HG03571 (cell line): ENCODE results near the gene EHF.

Experiments
- ATAC-seq: cut with Tn5 transposase; IDR thresholded peaks from one replicate; pipeline ENCODE4 v1.9.1; 2021; ENCODE audit not compliant: unreplicated experiment

Gene EHF

DNA sequence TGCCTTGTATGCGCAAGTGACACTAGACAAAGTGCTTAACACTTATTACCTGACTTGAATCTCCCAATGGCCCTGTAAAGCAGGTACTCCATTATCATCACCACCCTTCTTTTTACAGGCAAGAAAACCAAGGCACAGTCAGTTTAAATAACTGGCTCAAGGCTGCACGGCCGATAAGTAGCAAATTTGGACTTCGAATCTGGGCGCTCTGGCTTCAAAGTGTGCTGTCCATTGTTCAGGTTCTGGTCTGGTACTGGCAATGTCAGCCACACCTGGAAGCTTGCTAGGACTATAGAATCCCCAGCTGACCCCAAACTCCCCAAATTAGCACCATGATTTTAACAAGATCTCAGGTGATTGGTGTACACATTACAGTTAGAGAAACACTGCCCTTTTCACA, 19.3 kb upstream of the EHF start:
- ATAC-seq, result no peak

DNA sequence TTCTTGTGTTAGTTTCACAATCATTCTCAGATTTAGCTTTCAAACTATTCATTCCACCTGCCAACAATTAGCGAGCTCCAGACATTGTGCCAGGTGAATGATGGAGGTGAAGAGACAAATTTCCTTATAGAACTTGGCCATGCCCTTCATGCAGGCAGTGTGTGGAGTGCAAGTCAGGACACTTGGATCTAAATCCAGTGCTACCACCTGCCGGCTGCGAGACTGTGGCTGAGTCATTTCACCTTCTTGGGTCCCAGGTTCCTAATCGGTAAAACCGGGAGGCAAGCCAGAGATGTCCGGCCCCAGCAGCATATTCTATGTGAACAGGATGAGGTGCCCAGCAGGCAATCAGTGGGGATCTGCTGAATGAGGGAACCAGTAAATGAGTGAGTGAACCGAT, 18.6 kb upstream of the EHF start:
- no peak for ATAC-seq

DNA sequence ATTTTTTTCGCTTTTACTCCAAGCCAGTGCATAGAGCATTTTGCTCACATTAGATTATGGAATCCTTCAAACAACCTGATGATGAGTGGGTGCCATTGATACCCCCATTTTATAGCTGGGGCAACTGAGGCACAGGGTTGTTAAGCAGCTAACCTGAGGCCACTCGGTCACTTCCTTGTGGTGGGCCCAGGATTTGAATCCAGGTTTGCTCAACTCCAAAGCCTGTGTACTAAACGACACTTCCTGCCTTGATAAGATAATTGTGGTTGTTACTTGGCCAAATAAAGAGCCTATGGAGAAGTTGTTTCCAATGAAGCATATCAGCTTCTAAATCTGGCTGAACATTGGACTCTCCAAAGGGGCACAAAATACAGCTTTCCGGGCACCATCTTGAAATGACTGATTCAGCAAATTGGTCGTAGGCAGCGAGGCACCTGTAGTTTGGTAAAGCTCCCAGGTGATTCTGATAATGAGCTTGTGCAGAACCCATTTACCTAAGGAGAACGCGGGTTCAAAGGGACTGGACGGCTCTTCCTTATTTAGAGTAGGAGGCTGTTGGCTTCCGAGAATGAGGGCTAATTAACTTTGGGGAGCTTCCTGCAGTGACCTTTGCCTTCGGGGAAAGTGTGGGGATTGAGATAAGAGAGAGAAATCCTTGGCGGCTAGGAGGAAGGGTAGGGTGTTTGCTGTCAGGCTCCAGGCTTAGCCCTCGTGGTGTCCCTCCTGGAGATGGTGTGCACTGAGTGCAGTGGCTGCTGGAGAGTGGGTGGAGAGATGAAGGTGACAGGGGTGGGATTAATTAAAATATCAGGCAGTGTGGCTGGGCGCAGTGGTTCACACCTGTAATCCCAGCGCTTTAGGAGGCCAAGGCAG, 17.5 kb upstream of the EHF start:
- no peak for ATAC-seq

DNA sequence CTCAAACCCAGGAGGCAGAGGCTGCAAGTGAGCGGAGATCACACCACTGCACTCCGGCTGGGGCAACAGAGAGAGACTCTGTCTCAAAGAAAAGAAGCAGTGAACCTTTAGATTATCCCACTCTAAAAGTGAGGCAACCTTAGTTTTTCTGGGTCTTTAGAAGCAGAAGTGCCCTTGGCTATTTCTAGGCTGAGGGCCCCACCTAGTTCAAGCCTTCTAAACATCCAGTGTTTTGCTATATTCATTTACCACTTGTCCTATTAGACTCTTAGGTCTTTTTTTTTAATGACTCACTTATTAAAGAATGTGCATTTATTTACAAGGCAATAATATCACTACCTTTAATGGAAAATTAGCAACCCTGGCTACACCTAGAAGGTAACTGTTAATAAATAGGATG, 16.7 kb upstream of the EHF start:
- no peak for ATAC-seq

DNA sequence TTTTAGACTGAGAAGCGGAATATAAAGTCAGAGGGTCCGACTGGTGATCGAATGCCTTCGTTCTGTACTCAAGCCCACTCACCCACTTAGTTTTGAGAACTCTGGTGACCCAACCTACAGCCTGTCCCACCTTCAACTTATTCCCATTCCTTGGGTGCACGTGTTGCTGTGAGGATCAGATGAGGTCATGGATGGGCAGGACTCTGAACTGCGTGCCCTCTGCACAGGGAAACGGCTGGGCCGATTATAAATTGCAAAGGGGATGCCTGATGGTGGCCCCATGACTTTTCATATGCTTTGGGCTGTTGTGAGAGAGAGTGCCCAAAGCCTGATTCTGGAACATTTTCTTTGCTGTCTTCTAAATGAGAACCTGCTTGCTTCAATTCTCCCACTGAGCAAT, 16.0 kb upstream of the EHF start:
- ATAC-seq, result no peak

DNA sequence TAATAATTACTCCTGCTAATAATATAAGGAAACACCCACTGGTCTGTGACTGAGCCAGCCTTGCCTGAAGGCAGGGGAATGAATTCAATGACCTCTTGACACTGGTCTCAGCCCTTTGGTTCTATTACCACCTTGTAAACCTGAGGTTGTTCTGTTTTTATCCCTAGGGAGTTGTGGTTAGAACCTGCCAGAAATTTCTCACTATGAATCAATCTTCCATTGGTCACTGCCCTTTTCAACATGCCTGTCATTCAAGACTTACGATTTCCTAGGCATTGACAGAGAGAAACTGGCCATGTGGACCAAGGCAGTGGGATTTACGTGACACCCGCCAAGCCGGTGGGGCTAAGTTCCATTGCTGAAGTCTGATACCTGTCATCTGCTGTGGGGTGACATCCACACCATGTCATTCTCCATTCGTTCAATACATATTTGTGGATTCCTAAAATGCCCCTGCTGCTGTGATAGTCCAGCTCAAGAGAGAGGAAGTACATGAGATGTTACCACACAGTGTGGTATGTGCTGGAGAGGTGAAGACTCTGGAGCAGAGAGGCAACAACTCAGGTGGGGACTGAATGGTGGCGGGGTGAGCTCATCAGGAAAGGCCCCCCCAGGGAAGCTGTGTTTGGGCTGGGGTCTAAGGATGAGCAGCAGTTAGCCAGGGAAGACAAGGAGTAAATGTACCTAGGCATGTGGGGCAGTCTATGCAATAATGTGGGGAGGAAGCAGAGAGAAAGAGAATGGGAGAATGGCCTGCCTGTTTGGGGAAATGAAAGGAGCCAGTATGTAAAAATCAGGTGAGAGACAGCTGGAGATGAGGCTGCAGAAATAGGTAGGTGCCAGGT, 15.2 kb upstream of the EHF start:
- ATAC-seq, result no peak

DNA sequence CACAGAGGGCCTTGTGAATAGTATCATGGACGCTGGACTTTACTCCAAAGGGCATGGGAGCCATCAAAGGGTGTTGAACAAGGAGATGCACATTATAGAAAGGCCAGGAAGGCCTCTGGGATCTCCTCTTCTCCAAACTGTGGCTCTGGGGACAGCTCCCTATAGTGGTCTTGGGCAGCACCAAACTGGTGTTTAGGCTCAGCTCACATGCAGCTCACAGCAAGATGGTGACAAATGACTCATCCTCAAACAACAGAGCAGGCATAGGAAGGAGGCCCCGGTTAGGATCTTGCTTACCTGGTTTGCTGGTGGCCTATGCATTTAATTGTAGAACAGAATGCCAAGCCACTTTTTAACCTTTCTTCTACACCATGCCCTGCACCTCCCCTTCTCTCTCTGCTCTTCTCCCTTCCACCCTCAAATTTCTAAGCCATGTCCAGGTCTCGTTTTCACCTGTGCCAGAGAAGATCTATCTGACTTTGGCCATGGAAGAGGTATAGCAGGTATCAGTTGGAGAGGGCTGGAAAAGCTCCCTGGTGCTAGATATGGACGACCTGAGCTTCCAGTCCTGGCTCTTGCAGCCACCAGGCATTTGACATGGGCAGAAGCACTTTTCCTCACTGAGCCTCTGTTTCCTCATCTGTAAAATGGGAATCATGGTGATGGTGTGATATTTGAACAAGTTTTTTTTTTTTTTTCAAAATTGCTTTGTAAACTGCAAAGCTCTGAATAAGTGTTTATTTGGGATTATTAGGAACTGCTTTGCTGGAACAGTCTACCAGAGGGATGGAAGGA, 14.4 kb upstream of the EHF start:
- no peak for ATAC-seq

DNA sequence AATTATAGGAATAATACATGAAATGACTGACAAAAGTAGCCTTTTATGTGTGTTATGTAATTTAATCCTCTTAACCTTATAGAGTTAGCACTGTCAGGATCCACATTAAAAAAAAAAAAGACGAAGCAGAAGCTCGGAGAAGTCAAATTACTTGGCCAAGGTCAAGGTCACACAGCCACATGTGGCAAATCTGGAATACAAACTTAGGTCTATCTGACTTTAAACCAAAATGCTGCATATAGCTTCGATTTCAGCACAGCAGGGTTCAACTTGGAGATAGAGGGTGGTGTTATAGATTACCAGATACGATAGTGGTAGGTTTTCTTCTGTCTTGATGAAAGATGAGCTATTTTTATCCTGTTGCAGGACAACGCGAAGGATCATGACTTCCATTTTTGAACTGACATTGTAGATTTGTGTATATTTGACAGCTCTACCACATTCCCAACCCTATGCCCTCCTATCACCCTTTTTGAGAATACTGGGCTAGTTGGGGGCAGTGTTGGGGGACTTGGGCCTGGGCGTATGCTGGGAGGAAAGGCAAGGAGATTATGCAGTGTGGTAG, 11.6 kb upstream of the EHF start:
- no peak for ATAC-seq

DNA sequence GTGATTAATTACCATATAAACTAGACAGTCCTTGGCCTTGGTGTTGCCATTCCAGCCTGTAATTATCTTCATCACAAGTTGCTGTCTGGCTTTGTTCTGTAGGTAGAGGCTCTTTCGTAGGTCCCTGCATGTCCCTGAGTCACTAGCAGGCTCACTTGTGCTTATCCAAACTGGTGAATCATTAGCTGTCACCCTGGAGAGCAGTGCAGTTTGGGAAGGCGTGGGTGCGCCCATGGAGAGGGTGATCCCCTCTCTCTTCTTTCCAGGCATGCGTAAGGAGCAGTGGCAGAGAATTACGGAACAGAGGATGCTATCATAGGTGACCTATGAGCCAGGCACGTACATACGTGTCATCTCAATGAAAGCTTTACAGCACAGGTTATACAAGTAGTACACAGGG, 11.0 kb upstream of the EHF start:
- ATAC-seq, result no peak

DNA sequence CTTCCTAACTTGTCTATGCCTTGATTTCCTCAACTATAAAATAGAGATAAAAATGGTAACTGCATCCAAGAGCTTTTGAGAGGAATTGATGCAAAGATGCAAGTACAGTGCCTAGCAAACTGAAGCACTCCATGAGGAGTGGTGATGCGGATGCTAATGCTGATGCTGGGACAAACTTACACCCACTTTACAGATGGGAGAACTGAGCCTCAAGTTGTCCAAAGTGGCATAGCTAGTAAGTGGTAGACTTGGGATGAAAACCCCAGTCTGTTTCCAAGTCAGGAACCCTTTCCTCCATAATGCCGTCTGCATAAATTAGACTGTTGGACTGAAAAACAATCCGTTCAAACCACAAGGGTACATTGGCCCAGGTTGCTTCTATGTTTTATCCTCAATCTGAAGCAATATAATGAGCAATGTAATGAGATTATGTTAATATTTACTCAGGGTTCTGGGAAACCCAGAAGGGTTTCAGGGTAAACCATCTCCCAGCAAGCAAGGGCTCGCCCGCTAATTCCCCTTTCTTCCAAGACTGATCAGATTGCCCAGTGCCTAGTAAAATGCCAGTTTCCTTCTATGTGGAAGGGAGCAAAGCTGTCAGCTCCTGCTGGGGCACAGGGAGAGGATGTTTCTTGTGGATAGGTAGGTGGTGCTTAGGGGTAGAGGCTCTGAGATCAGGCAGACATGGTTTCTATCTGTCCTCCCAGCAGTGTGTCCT, 10.4 kb upstream of the EHF start:
- ATAC-seq, result no peak

DNA sequence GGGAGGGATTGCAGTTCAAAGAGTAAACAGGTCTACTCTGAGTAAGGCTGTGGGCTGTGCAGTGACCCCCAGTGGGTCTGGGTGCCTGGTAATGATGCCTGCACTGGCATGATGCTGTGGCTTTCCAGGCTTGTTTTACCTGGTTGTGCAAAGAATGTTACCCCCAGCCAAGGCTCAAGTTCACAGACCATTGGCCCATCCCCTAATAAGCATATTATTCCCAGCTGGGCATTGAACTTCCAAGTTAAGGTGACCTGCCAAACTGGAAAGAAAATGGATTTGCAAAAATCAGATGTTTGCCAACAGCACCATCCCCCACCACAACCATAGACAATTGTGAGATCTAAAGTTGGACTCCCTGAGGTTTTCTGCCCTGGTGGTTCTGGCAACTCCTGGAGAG, 7.9 kb upstream of the EHF start:
- ATAC-seq, result no peak

DNA sequence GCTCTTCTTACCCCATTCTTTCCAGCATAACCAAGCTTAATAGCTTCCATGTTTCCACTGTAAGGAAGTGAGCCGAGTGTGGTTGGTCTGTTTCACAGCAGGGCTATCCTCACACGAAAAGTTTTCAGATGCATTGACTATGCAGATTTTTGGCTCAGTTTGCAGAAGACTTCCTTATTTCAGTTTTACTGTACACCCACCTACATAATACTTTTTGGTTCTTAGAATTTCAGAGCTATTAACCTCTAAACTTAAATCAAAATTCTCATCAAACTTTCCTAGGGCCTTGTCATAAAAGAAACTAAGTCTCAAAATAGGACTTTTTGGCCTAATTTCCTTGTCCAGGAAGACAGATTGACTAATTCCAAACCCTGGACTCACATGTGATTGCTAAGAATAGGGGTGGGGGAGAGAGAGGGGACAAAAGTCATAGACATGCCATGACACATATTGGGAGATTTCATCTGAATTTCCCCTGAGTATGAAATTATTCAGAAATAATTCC, 7.3 kb upstream of the EHF start:
- ATAC-seq, result peak; percentile 81

DNA sequence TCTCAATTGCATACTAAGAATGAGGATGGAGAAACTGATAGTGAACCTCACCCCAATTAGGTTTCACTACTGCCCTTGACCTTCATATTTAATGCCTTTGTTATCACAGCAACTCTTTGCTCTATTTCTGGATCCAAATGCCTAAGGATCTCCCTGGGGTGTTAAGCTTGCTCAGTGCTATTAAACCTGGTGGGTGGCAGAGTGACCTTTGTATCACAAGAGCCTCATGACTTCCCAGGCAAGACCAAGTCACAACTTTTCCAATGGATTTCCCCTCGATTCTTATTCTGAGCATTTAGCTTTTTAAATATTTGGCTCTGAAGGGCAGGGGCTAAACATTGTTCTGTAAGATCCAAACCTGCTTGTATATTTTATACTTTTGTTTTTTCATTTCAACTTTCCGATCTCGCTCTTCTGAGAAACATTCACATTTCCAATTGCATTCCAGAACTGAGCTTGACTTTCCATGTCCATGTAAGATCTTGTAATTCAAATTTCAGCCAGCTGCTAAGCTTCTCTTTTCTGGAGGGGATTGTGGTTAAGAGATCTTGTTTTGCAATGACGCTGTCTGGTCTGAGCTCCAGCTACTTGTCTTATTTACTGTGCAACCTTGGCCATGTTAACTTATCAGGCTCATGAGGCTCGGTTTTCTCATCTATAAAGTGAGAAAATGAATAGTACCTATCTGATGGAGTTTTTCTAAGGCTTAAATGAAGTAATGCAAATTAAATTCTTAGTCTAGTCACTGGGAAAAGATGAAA, 6.4 kb upstream of the EHF start:
- ATAC-seq, result no peak

DNA sequence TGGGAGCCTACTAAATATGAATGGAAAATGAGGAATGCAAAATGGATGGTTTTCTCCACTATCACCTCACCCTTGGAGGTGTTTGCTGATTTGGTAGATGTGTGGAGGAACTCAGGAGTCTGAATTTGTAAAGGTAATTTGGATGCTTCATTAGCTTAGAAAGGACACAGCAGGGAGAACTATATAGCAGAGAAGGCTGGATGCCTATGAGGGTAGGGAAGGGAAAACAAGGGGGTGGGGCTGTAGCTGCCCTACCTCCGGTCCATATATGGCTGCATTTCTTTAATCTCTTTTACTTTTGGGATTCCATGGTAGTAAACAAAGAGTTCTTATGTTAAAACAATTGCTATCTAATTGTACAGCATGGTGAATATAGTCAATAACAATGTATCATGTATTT, 4.8 kb upstream of the EHF start:
- no peak for ATAC-seq

DNA sequence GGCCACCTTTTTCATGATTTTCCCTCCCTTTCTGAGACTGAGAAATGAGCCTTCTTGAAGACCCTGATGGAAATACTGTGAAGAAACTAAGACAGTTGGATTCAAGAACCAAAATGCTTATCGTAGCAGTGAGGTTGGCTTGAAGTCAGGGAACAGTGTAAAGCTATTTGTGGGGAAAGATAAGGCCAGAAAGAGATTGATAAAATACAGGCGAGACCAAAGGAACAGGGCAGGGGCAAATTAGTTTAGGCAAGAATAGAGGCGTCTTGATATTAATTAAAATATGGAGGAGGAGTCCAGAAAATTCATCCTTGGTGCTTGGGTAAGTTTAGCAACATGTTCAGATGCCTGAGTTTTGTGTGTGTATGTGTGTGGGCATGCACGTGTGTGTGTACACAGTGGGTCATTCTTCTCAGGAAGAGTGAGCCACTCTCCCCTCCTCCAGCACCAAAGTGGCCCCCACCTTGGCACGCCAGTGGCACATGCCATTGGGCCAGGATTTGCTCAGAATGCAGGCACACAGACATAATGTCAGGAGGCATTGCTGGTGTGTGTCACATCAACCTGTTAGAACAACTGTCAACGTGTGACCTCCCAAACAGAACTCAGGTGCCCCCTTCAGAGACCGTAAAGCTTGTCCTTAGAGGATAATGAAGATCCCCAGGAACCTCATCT, 3.9 kb upstream of the EHF start:
- no peak for ATAC-seq

DNA sequence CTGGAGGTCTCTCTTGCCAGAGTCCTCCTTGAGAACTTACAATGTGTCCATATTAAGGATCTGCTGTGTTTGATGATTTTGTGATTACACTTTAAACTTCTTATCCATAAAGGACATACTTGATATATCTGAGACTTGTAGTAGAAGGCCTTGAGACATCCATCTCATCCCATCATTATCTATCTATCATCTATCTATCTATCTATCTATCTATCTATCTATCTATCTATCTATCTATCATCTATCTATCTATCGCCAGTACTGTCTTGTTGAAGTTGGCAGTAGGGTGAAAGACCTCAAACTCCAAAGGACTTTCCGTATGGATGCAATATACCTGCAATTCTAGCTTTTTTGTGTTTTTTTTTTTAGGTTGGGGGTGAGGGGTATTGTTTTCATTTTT, 2.5 kb upstream of the EHF start:
- no peak for ATAC-seq

DNA sequence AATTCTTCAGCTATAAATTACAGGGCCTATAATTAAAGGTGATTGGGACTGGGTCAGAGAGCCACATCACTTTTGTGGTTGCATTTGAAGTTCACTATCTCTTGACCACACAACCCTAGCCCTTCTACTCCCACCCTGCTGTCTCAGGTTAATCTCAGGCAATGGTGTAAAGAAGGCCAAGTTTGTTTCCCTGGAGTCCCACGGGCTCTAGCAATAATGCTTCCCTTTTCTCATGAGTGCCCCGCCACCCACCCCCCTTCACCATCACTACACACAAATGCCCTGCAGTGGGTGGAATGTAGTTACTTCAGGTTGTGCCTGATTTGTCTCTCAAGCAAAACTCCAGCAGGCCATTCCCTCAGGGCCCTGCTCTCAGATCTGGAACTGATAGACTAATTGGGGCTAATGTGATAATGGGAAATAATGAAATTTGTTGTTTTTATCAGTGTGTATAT, 1.8 kb upstream of the EHF start:
- ATAC-seq, result no peak

DNA sequence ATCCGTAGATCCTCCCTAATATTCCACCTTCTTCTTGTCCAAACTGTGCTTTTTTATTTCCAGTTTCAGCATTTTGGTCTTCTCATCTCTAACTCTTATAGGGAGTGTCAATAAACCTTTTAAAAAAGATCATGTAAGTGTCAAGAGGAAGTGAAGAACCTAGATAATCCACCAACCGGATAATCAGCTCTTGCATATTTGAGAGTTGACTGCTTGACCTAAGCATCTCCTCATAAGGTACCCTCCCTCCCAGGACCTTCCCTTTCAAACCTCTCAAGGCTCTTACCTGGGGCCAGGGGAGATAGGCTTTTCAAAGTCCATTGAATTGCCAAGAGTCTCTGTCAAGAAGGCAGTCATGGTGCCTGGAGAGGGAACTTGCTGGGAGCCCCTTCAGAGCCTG, 691 bp upstream of the EHF start:
- ATAC-seq, result no peak

DNA sequence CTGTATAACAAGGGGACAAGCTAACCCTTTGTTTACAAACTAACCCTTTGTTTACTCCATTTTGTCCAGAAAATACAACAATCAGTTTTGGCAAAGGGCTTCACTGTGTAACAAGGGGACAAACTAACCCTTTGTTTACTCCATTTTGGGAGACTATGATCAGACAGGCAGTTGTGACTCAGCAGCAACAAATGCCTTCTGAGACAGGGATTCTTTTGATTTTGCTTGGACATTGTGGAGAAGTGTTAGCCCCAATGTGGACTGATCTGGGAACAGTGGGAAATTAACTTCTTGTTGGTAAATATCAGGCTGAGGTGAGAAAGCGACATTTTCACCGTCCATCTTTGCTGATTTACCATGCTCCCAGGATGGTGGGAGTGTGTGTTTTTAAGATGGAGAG, 983 bp downstream of the EHF start:
- no peak for ATAC-seq
